Erythroblast (primary cell): ENCODE results near the gene ALDH2.
"Not testable (repeated sequence)": the region's sequence is repeated elsewhere in the genome, so short reads cannot be mapped to it uniquely, and the experiment has no call there.

ENCODE experiments used
- GATA1 ChIP-seq: IDR thresholded peaks from 2 replicates; pipeline ENCODE4 v1.6.1; 2011; ENCODE audit warnings: low read depth, mild to moderate bottlenecking, control low read depth, low read length, moderate library complexity
- POLR2A ChIP-seq: IDR thresholded peaks from 2 replicates; pipeline ENCODE4 v1.6.1; 2011; ENCODE audit warnings: mild to moderate bottlenecking, low read length

DNA sequence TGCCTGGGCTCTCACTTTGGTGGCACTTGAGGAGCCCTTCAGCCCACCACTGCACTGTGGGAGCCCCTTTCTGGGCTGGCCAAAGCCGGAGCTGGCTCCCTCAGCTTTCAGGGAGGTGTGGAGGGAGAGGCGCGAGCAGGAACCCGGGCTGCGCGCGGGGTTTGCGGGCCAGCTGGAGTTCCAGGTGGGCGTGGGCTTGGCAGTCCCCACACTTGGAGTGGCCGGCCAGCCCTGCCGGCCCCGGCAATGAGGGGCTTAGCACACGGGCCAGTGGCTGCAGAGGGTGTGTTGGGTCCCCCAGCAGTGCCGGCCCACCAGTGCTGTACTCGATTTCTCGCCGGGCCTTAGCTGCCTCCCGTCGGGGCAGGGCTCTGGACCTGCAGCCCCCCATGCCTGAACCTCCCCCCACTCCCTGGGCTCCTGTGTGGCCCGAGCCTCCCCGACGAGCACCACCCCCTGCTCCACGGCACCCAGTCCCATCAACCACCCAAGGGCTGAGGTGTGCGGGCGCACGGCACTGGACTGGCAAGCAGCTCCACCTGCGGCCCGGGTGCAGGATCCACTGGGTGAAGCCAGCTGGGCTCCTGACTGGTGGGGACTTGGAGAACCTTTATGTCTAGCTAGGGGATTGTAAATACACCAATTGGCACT is 68.9 kb downstream of the ALDH2 start:
- not testable (repeated sequence) for TF ChIP-seq POLR2A, GATA1
